CD4-positive, alpha-beta T cell treated with Interleukin-12 subunit alpha and Interleukin-12 subunit beta, for 1 hour (primary cell): ENCODE measurements around the gene DNAJB4.
"Not testable (repeated sequence)": the region's sequence is repeated elsewhere in the genome, so short reads cannot be mapped to it uniquely, and the experiment has no call there.

Experiments used
- DNase-seq: peaks from one replicate; pipeline ENCODE4 v3.0.0-alpha.2; 2020

DNAJB4 gene

DNA sequence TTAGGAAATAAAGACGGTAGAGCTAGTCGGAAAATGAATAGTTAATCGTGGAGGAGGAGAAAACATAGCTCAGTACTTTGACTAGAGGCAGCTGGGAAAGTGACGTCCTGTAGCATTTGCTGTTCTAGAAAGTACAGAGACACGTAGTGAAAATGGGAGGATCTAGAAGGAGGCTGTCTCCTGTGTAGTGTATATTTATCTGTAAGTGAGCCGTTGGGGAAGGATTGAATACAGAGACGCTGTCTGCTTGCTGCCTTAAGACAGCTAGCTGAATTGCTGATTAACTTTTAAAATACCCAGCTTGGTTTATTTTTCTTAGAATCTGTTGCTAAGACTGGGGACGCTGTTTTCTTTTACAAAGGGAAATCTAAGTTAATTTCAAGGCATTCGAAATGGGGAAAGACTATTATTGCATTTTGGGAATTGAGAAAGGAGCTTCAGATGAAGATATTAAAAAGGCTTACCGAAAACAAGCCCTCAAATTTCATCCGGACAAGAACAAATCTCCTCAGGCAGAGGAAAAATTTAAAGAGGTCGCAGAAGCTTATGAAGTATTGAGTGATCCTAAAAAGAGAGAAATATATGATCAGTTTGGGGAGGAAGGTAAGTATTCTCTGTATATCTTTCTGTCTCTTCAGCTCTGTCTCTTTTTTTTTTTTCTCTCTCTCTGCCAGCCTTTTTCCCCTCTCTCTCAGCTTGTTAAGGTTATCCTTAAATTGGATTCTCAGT lies at the start of gene DNAJB4:
Gene DNAJB4 (plus strand): TSS at position 221 of the 729 bp plus-strand sequence. CDS start 172 bp downstream, at position 393.
- DNase-seq, result peak; percentile 92

DNA sequence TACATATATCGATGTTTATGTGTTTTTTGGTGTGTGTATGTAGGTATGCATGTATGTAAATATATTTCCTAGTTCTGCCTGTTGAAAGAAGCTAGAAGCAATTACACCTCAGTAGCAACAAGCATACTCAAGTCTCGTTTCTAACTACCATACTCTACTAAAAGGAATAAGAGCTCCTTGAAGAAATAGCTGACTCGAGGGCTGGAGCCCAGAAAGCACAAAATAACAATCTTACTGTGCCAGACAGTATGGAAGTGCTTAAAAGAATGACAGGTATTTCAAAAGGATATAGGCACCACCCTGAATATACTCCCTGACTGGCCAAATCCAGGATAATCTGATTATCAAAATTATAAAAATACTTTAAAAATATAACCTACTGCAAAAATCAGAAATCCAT lies 49.0 kb upstream of the DNAJB4 start:
- no peak for DNase-seq

DNA sequence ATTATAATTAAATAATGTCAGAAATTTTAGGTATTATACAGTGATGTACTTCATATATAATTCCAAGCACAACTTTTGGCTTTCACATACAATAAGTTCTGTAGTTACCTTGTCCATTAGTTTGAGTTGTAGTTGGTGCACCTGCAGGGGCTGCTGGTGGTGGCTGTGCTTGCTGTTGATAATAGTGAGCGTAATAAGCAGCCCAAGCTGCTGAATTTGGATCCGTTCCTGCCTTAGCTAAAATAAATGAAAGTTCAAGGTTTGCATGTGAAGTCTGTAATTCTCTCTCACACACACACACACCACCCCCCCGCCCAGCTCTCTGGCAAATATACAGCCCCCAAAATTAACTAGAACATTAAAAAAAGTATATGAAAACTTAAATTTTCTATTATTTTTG lies 48.3 kb upstream of the DNAJB4 start:
- no peak for DNase-seq

DNA sequence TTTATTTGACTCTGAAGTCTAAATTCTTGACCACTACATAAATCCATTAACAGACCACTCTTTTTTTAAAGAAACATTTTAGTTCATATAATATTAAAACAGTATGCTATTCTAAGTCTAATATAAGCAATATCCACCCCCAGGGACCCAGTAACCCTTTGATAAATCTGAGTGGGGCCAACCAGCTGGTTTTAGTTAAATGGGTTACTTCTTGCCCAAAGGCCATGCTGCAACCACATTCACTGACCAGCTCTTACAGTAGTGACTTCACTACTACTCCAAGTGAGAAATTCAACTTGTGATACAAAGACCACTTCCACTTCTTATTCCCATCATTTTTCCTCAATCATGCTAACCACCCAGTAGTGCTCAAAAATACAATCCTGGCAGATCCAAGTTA lies 46.3 kb upstream of the DNAJB4 start:
- no peak for DNase-seq

DNA sequence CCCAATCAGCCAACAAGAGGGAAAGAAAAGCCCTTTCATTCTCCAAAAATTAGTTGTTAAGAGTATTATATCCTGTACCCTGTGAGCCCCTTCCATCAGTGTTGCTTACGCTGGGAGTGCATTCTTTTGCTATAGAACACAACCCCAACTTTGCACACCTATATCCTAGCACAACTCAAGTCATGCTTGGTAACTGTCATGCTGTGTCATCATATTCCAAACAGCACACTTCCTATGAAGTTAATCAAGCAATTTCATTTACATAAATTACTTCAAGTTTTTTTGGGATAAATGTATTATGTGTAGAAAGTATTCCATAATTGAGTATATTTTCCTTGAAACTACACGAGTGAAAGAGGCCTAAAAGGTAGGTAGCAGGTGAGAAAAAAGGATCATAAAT lies 45.9 kb upstream of the DNAJB4 start:
- DNase-seq, result no peak

DNA sequence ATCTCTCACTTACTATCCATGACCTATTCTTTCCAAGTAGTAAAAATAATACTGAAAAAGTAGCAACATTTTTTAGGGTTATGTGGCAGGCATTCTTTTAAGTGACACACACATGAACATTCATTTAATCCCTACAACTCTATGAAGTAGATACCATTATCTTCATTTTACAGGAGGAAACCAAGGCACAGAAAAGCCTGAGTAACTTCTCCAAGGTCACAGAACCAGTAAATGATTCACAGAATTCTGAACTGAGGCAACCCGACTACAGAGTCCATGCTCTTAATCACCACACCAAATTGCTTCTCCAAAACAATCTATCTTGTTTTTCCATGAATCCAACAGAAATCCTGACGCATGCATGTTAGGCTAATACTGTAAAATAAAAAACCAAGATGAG lies 43.3 kb upstream of the DNAJB4 start:
- DNase-seq, result no peak

DNA sequence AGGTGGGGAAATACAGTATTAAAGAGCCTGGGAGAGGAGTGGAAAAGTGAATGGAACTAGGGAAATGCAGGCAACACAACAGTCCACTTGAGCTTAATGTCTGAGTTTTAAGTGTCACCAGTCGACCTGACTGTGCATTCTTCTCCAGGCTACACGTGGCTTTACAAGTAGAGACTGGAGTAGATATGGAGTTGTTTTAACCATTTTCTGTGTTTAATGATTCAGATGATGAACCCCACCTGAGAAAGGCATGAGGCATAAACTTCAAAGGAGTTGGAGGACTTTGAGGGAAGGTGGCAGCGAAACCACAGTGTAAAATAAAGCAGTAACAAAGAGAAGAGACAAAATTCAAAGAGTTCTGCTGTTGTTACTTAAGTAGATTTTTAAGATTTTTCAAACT lies 38.4 kb upstream of the DNAJB4 start:
- DNase-seq, result no peak

DNA sequence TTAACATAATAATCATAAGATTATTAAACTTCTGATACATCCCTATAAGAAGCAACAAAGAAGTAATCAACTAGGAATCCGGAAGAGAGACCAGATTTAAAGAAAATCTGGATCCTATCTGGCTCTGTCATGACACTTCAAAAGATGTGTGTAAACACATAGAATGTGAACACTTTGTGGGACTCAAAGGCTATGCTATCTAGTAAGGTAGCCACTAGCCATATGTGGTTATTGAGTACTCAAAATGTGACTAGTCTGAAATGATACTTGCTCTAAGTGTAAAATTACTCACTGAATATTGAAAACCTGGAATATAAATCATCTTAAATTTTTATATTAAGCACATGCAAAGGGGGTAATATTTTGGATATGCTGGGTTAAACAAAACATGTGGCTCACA lies 34.5 kb upstream of the DNAJB4 start:
- DNase-seq, result no peak

DNA sequence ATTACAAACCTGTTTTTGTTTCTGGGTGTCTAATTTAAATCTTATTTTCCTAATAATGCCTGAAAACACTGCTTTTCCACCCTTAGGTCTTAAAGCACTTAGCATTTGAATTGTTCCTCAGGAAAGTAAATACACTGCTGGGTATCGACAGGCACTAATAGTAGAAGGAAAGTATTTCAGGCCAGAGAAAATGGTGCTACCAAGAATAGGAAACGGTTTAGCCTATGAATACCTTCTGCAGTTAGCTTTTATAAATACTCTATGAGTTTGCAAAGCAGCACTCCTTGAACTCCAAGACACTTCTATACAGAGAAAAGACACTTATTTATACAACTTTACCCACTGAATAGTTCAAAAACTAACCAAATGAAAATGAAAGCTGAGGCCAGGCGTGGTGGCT lies 32.7 kb upstream of the DNAJB4 start:
- no peak for DNase-seq

DNA sequence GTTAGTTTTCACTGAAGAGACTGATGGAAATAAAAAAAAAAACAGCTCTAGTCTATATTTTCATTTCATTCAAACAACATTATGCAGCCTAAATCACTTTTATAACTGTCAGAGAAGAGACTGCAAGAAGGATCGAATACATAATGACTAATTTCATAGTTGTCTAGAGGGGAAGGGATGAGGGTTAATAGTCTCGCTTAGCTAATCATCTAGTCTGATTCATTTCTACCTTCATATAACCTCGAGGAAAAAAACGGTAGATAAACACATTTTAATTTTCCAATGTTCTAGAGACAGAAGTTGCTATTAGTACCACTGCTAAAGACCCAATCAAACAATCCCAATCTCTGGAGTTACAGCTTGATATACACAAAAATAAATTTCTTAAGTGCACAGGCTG lies 29.4 kb upstream of the DNAJB4 start:
- DNase-seq, result no peak

DNA sequence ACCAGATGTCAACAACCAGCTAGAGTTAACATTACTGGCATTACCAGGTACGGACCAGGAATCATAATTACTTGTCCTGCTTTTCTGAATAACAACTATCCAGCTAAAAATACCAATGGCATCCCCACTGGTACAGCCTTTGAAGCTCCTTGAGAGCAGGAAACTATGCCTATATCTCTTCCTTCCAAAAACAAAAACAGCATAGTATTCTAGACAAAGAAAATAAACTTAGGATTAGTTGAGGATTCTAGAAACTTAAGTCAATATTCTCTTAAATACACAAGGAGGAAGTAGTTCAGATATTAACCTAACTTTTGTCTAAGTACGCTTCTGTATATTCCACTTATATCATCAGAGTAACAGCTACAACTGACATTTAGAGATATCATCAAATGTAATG lies 28.8 kb upstream of the DNAJB4 start:
- no peak for DNase-seq

DNA sequence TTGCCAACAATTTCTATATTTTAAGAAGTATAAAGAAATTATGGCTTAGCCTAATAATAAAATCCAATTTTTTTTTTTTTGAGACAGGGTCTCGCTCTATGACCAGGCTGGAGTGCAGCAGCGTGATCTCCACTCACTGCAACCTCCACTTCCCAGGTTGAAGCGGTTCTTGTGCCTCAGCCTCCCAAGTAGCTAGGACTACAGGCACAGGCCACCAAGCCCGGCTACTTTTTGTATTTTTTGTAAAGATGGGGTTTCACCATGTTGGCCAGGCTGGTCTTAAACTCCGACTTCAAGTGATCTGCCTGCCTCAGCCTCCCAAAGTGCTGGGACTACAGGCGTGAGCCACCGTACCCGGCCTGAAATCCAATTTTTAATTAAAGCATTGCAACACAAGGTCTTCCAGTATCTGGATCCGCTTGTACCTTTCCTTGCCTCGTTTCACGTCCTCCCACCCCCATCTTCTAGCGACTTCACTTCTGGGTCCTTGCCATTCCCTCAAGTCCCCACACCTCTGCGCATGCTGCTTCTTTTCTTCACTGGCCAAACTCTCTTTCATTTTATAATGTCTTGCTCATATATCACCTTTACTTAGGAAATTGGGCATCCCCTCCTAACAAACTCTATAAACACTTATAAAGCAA lies 28.2 kb upstream of the DNAJB4 start:
- DNase-seq, result peak; percentile 17

DNA sequence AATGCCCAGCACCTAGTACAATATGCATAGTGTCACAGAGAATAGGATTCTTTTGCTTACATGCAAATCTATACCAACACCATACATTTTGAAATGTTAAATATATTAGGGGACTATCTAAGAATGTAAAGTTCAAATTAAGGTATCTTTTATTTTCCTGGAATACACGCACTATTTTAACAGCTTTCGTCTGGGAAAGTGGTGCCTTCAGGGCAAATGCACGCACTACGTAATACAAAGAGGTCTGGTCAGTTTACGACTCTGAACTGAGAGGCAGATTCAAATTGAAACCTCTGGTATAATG lies 26.8 kb upstream of the DNAJB4 start:
- no peak for DNase-seq

DNA sequence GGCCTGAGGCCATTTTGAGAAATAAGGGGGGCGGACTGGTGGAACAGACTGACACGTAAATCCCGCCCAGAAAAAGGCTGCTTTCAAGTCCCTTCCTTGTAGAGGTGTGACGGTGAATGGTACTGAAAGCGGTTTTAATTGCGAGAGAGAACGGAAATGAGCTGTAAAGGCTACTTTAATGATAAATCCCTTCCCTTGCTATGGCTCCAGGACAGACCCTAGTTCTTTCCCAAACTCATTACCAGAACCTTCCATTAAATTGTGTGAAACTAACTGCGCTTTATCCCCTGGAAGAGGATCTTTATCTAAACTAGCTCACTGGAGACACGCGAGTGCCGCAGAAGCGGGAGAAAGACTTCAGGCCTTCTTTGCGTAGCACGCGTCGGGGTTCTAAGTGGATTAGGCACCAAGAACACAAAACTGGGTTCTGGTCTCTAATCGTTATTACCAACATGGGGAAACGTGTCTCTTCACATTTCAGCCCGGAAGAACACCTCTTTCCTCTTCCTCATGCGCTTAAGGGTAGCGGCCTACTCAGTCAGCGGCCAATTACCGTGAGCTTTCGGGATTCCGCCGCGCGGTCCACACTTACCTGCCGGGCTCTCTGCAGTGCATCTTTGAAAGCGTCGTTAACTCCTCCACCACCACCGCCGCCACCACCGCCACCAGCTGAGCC lies 26.3 kb upstream of the DNAJB4 start:
- peak; percentile 91 for DNase-seq

DNA sequence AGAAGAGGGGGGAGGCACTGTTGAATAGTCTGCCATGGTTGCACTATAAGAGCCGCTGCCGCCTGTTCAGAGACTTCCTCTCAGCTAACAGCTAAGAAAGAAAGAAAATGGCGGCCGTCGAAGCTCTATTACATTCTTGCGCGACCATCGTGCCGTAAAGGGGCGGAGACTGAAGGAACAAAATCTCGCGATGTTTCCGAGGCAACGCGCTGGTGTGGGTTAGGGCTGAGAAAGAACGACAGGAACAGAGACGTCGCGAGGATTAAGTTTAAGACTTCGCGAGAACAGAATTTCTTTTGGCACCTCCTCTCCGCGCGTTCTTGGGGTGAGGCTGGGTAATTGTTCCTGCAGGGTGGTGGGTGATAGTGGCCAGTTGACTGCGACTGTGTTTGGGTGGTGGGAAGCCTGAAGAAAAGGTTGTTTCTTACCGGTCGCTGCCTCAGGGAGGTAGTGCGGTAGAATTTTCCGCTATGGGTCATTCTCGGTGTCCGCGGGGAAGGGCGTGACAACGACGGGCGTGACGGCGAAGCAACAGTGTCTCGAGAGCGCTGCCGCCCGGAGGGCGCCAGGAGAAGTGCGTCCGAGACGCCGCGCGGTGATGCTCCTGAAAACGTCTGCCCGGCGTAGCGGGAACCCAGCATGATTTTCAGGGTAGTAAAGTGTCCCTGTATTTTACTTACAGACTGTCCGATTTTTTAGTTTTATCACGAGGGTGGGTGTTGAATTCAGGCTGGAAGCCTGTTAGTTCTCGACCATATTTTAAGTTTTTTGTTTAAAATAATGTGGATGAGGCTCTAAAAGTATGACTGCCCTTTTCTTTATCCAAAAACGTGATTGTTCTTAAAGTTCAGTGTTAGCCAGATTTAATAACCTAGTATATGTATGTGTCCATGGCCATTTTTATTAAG lies 25.5 kb upstream of the DNAJB4 start, which contains the start of gene FUBP1:
Gene FUBP1 (minus strand): TSS at position 104 of the 908 bp plus-strand sequence. CDS start 68 bp downstream, at position 36.
- DNase-seq, result peak; percentile 98

DNA sequence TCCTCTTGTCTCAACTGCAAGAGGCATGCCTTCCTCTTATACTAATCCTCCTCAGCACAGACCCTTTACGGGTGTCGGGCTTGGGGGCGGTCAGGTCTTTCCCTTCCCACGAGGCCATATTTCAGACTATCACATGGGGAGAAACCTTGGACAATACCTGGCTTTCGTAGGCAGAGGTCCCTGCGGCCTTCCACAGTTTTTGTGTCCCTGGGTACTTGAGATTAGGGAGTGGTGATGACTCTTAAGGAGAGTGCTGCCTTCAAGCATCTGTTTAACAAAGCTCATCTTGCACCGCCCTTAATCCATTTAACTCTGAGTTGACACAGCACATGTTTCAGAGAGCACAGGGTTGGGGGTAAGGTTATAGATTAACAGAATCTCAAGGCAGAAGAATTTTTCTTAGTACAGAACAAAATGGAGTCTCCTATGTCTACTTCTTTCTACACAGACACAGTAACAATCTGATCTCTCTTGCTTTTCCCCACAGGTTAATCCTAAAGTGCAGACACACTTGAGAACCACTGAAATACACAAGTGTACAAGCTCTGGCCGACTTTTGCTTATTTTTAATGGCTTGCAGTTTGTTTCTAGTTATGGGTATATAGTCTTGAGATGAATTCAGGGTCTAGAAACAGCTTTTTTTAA lies 21.3 kb upstream of the DNAJB4 start:
- not testable (repeated sequence) for DNase-seq

DNA sequence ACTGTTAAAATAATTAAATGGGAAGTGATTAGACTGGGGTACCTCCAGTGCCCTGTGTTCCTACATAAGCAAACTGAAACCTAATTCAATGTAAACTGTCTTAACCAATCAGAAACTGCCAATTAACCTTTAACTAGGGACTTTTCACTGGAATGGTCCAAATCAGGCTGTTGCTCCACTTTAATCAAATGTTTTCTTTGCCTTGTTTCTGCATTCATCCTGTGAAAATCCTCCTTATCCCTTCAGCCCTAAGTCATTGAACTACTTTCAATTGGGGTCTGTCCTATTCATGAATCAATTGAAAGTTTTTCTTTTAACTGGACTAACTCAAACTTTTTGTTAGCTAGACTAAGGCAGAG lies 20.8 kb upstream of the DNAJB4 start:
- DNase-seq, result no peak

DNA sequence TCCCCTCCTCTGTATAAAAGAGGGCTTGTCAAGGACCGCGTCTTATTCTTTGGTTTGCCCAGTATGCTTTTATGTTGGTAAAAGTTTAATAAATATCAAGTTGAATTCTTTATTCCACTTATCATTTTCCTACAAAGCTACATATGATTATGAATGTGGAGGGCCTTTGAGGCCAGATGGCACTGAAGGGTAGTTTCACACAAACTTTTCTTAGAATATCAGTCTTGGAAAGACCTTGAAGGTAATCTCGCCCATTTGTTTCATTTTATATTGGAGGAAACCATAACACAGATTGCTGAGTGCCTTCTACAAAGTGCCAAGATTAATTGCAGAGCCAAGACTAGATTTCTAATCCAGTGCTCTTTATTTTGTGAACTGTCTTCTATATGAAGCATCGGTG lies 20.1 kb upstream of the DNAJB4 start:
- no peak for DNase-seq

DNA sequence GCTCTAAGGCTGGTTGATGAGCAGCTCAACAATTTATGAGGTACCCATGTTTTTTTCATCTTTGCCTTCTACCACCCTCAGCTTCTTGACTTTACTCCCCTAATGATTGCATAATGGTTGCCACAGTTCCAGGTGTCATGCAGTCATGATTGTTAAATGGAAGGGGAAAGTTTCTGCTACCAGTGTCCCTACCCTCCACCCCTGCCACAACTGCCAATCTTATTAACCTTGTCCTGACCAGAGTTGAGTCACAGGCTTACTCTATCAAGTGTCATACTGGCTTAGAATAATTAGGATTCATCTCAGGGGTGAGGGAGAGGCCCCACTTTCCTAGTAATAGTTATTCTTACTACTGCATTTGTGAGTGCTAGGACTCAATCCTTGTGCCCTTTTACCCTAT lies 17.9 kb upstream of the DNAJB4 start:
- no peak for DNase-seq

DNA sequence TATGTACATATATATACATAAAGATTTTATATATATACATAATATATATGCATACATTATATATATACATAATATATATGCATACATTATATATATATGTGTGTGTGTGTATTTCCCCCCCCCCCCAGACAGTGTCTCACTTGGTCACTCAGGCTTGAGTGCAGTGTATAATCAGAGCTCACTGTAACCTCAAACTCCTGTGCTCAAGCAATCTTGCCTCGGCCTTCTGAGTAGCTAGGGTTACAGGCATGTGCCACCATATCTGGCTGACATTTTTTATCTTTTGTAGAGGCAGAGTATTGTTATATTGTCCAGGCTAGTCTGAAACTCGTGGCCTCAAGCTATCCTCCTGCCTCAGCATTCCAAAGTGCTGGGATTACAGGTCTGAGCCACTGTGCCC lies 16.8 kb upstream of the DNAJB4 start:
- DNase-seq, result no peak

DNA sequence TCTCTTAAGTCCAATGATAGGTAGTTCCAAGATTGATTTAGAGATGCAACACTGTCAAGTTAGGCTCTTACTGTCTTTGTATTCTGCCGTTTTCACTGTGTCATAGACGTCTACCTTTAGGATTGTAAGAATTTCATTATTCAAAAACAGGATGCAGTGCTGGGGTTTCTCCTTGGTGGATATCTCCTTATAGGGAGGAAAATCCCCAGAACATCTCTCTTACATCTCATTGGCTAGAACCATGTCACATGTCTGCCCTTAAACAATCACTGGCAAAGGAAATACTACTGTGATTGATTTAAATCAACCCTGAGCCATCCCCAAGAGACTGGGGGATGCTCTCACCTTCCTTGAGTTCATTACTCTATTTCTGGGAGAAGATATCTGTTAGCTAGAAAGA lies 15.0 kb upstream of the DNAJB4 start:
- no peak for DNase-seq

DNA sequence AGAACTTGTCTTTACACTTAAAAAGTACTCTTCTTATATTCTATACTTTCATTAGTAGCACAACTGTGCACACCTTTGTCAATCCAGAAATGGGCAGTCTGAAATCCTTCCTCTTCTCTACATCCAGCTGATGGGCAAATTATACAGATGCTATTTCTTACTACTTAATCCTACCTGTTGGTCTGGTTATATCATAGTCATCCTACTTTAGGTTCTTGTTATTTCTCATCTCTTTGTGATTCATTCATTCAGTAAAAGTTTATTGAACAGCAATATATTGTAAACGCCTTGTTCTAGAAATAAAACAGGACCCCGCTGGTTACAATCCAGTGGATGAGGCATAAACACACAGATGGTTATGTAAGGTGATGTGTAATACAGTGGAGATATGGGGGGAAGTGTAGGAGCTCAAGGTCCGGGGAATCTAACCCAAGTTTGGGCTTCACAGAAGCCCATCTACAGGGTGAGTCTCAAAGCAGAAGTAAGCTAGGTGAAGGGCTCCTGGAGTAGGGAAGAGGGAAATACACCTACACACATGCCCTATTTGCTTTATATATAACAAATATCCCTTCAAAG lies 14.0 kb upstream of the DNAJB4 start:
- DNase-seq, result no peak
